Stimulated activated CD8-positive, alpha-beta memory T cell treated with anti-CD3 and anti-CD28 coated beads, Interleukin-15, amount 100 ng/mL, for 48 hours (primary cell): ENCODE data around the gene COX19.
"Not testable (repeated sequence)": the region's sequence is repeated elsewhere in the genome, so short reads cannot be mapped to it uniquely, and the experiment has no call there.

Experiments
- DNase-seq, 2 donors: peaks; one replicate each; pipeline ENCODE4 v3.0.0-alpha.2; 2020; ENCODE audit warnings: low read depth in 2 of 2

Gene COX19

GRCh38 chr7:1011297-1012003 is 36.1 kb upstream of the COX19 start:
- no peak for DNase-seq

- no peak for DNase-seq
Measured at GRCh38 chr7:1010226-1010625, 34.9 kb upstream of the COX19 start.

GRCh38 chr7:1009747-1010146 is 34.4 kb upstream of the COX19 start:
- DNase-seq, result no peak

GRCh38 chr7:1008733-1009363 is 33.5 kb upstream of the COX19 start:
- no peak for DNase-seq

GRCh38 chr7:1007901-1008300 is 32.6 kb upstream of the COX19 start:
- no peak for DNase-seq

- DNase-seq, result no peak
Measured at GRCh38 chr7:1005303-1005702, 30.0 kb upstream of the COX19 start.

- no peak for DNase-seq
Measured at GRCh38 chr7:1004018-1004852, 28.9 kb upstream of the COX19 start.

GRCh38 chr7:1002445-1002844 is 27.1 kb upstream of the COX19 start:
- not testable (repeated sequence) for DNase-seq

GRCh38 chr7:1002026-1002425 is 26.7 kb upstream of the COX19 start:
- DNase-seq, result not testable (repeated sequence)

GRCh38 chr7:1001069-1001770 is 25.9 kb upstream of the COX19 start:
- not testable (repeated sequence) for DNase-seq

GRCh38 chr7:999941-1000935 is 24.9 kb upstream of the COX19 start:
- DNase-seq, result no peak

- DNase-seq, result no peak
Measured at GRCh38 chr7:999149-999879, 24.0 kb upstream of the COX19 start.

- DNase-seq, result no peak
Measured at GRCh38 chr7:997404-998395, 22.4 kb upstream of the COX19 start.

- no peak for DNase-seq
Measured at GRCh38 chr7:996079-996872, 20.9 kb upstream of the COX19 start.

- DNase-seq, result no peak
Measured at GRCh38 chr7:995571-995970, 20.2 kb upstream of the COX19 start.

GRCh38 chr7:994592-995308 is 19.4 kb upstream of the COX19 start:
- DNase-seq, result no peak
